HEK293 (cell line): ENCODE data around the gene PIK3R1.

Experiments used
- CTCF ChIA-PET: fragments of 350-600 bp; formaldehyde crosslinking; extraction: SDS; loops from one replicate; lab custom pipeline; 2021; ENCODE audit warnings: antibody characterized with exemption; lab: Yijun Ruan, JAX
- POLR2A ChIA-PET: fragments of 300-600 bp; formaldehyde crosslinking; extraction: SDS; loops from one replicate; lab custom pipeline; 2020; ENCODE audit warnings: antibody characterized with exemption, inconsistent platforms; lab: Yijun Ruan, JAX
- H3K27ac ChIP-seq: fragments of 200-500 bp; sonication (Bioruptor generic); 2 replicates; pipeline ENCODE4 v1.5.1; 2014; ENCODE audit warnings: low read depth, low read length, control low read depth, inconsistent platforms; ENCODE audit errors: extremely low read depth
- H3K36me3 ChIP-seq, 2 experiments: fragments of 200-500 bp in 1 of 2; sonication (Bioruptor generic) in 1 of 2; 1 replicate in 1 of 2; 2 replicates in 1 of 2; pipeline ENCODE4 v1.5.1; 2014 to 2017; ENCODE audit warnings: inconsistent platforms in 2 of 2, low read length in 2 of 2; ENCODE audit not compliant: control insufficient read depth in 2 of 2, insufficient read depth in 1 of 2
- H3K4me1 ChIP-seq: fragments of 200-500 bp; sonication (Bioruptor generic); 2 replicates; pipeline ENCODE4 v1.5.1; 2014; ENCODE audit warnings: mild to moderate bottlenecking, low read length, inconsistent platforms; ENCODE audit not compliant: control insufficient read depth, insufficient read depth
- H3K4me3 ChIP-seq: 2 replicates; pipeline ENCODE4 v1.5.1; 2011; ENCODE audit warnings: low read depth, mild to moderate bottlenecking, control low read depth, low read length, moderate library complexity
- H3K9me3 ChIP-seq: fragments of 200-500 bp; sonication (Bioruptor generic); 2 replicates; pipeline ENCODE4 v1.5.1; 2014; ENCODE audit warnings: low read depth, low read length, inconsistent platforms; ENCODE audit not compliant: control insufficient read depth, insufficient read depth
- CTCF ChIP-seq: fragments of 450-650 bp; formaldehyde crosslinking; IDR thresholded peaks from 2 replicates; pipeline ENCODE4 v1.5.1; 2016; ENCODE audit warnings: missing biosample characterization, missing genetic modification characterization
- GLI4 ChIP-seq: fragments of 450-650 bp; formaldehyde crosslinking; IDR thresholded peaks from 2 replicates; pipeline ENCODE4 v1.5.1; 2016; ENCODE audit warnings: missing biosample characterization, missing genetic modification characterization
- KLF7 ChIP-seq: fragments of 450-650 bp; formaldehyde crosslinking; IDR thresholded peaks from 2 replicates; pipeline ENCODE4 v1.5.1; 2016; ENCODE audit warnings: missing biosample characterization, missing genetic modification characterization, borderline replicate concordance
- PRDM10 ChIP-seq: fragments of 450-650 bp; formaldehyde crosslinking; IDR thresholded peaks from 2 replicates; pipeline ENCODE4 v1.5.1; 2016; ENCODE audit warnings: missing biosample characterization, missing genetic modification characterization
- PRDM2 ChIP-seq: fragments of 450-650 bp; formaldehyde crosslinking; IDR thresholded peaks from 2 replicates; pipeline ENCODE4 v1.5.1; 2016; ENCODE audit warnings: missing biosample characterization, missing genetic modification characterization, borderline replicate concordance
- RBAK ChIP-seq: fragments of 450-650 bp; formaldehyde crosslinking; IDR thresholded peaks from 2 replicates; pipeline ENCODE4 v1.5.1; 2016; ENCODE audit warnings: missing biosample characterization, missing genetic modification characterization
- SALL2 ChIP-seq: fragments of 450-650 bp; formaldehyde crosslinking; IDR thresholded peaks from 2 replicates; pipeline ENCODE4 v1.5.0; 2017; ENCODE audit warnings: missing biosample characterization, mild to moderate bottlenecking, missing genetic modification characterization, borderline replicate concordance
- SETDB1 ChIP-seq: IDR thresholded peaks from one replicate; pipeline ENCODE4 v1.6.1; 2017; ENCODE audit warnings: mild to moderate bottlenecking, low read length, moderate library complexity, mixed read lengths; ENCODE audit not compliant: insufficient read length
- ZNF148 ChIP-seq: fragments of 450-650 bp; formaldehyde crosslinking; IDR thresholded peaks from 2 replicates; pipeline ENCODE4 v1.5.0; 2017; ENCODE audit warnings: missing biosample characterization, missing genetic modification characterization, borderline replicate concordance
- ZNF248 ChIP-seq: fragments of 450-650 bp; formaldehyde crosslinking; IDR thresholded peaks from 2 replicates; pipeline ENCODE4 v1.5.1; 2017; ENCODE audit warnings: missing biosample characterization, missing genetic modification characterization
- ZNF280C ChIP-seq: fragments of 450-650 bp; formaldehyde crosslinking; IDR thresholded peaks from 2 replicates; pipeline ENCODE4 v1.5.1; 2016; ENCODE audit warnings: missing biosample characterization, missing genetic modification characterization
- ZNF558 ChIP-seq: fragments of 450-650 bp; formaldehyde crosslinking; IDR thresholded peaks from 2 replicates; pipeline ENCODE4 v1.5.1; 2016; ENCODE audit warnings: missing biosample characterization, missing genetic modification characterization
- ZNF610 ChIP-seq: fragments of 450-650 bp; formaldehyde crosslinking; IDR thresholded peaks from 2 replicates; pipeline ENCODE4 v1.5.1; 2016; ENCODE audit warnings: missing biosample characterization, missing genetic modification characterization, borderline replicate concordance

The PIK3R1 gene

GRCh38 chr5:68253624-68254585, 38.3 kb downstream of the PIK3R1 start:
- Histone ChIP-seq H3K9me3 (no peaks in the 10 kb centered on the region), H3K36me3 (no peaks in the 10 kb centered on the region), H3K27ac (no peak overlapping the region), H3K4me1 (peaks cover 13% of the 10 kb centered on the region), H3K4me3 (no peak overlapping the region)
- ChIA-PET POLR2A (interaction anchor here (3.1 kb wide), 1 partner anchor 38 kb away, joined by 15 read pairs; the partner anchor contains the start of gene PIK3R1), CTCF (interaction anchor here (0.6 to 2.7 kb wide), 13 partner anchors 11 to 1249 kb away, joined by 3 to 36 read pairs (median 4); partner anchors contain the start of gene PIK3R1)
- TF ChIP-seq PRDM10 (tag by site-specific recombination) (no peak), SETDB1 (no peak), GLI4 (tag by site-specific recombination) (no peak), ZNF558 (tag by site-specific recombination) (no peak), RBAK (tag by site-specific recombination) (no peak), ZNF148 (tag by site-specific recombination) (no peak), CTCF (tag by site-specific recombination) (no peak), ZNF248 (tag by site-specific recombination) (no peak), ZNF610 (tag by site-specific recombination) (no peak), KLF7 (tag by site-specific recombination) (no peak), SALL2 (tag by site-specific recombination) (no peak)

GRCh38 chr5:68254810-68255209, 39.3 kb downstream of the PIK3R1 start:
- Histone ChIP-seq H3K9me3 (no peaks in the 10 kb centered on the region), H3K4me1 (peaks cover 13% of the 10 kb centered on the region), H3K36me3 (no peaks in the 10 kb centered on the region), H3K4me3 (no peak overlapping the region), H3K27ac (no peak overlapping the region)
- ChIA-PET POLR2A (interaction anchor here (3.1 kb wide), 1 partner anchor 39 kb away, joined by 15 read pairs; the partner anchor contains the start of gene PIK3R1), CTCF (interaction anchor here (0.6 to 1.0 kb wide), 2 partner anchors 1008 to 1032 kb away, joined by 4 to 5 read pairs; no protein-coding TSS in a partner anchor)
- TF ChIP-seq PRDM2 (tag by site-specific recombination) (no peak), ZNF280C (tag by site-specific recombination) (no peak)
